ENCODE results near the gene EMC6. TPM values are rescaled to one million over a fixed set of nuclear protein-coding genes. Genes with fewer than 3 reads are reported as not detected.
"Not testable (repeated sequence)": the region's sequence is repeated elsewhere in the genome, so short reads cannot be mapped to it uniquely, and the experiment has no call there.

The EMC6 gene
- total and polyA plus RNA-seq, 8 donors: 15.9 to 37.6 (median 23.0) TPM

GRCh38 chr17:3697103-3697476 lies 28.5 kb downstream of the EMC6 start:
- no peak for TF ChIP-seq CTCF (IDR thresholded peaks at IDR 0.05)
- no peak for DNase-seq
- H3K27me3 ChIP-seq: peaks cover 30 to 59% of the 10 kb centered on the region in 2 donors
- H3K9me3 ChIP-seq: peaks cover 0 to 1% of the 10 kb centered on the region in 2 donors
- no peak overlapping the region for H3K27ac ChIP-seq
- no peaks in the 10 kb centered on the region for H3K36me3 ChIP-seq
- no peak for ATAC-seq
- H3K4me1 ChIP-seq: peaks cover 4 to 18% of the 10 kb centered on the region in 2 donors
- intact Hi-C loops (cut with DNase I): no loop called here
- H3K4me3 ChIP-seq: no peak overlapping the region

- peaks cover 4 to 18% of the 10 kb centered on the region in 2 donors for H3K4me1 ChIP-seq
- no peaks in the 10 kb centered on the region for H3K36me3 ChIP-seq
- no peak for TF ChIP-seq CTCF (IDR thresholded peaks at IDR 0.05)
- intact Hi-C loops (cut with DNase I): no loop called here
- H3K4me3 ChIP-seq: no peak overlapping the region
- DNase-seq (no peak), ATAC-seq (no peak)
- H3K27me3 ChIP-seq: peaks cover 30 to 50% of the 10 kb centered on the region in 2 donors
- no peak overlapping the region for H3K27ac ChIP-seq
- H3K9me3 ChIP-seq: peaks cover 0 to 1% of the 10 kb centered on the region in 2 donors
Measured at GRCh38 chr17:3698139-3698538, 29.5 kb downstream of the EMC6 start.

- H3K4me1 ChIP-seq: peaks cover 4 to 14% of the 10 kb centered on the region in 2 donors
- H3K27ac ChIP-seq: no peak overlapping the region
- TF ChIP-seq CTCF (IDR thresholded peaks at IDR 0.05): no peak
- ATAC-seq (no peak), DNase-seq (no peak)
- peaks cover 23 to 32% of the 10 kb centered on the region in 2 donors for H3K27me3 ChIP-seq
- peaks cover 0 to 1% of the 10 kb centered on the region in 2 donors for H3K9me3 ChIP-seq
- intact Hi-C loops (cut with DNase I): no loop called here
- no peak overlapping the region for H3K4me3 ChIP-seq
- no peaks in the 10 kb centered on the region for H3K36me3 ChIP-seq
Measured at GRCh38 chr17:3699951-3700350, 31.3 kb downstream of the EMC6 start.

GRCh38 chr17:3702041-3702539 lies 33.5 kb downstream of the EMC6 start:
- H3K4me3 ChIP-seq; ATAC-seq; H3K4me1 ChIP-seq; DNase-seq; intact Hi-C loops (cut with DNase I); H3K27ac ChIP-seq; H3K36me3 ChIP-seq; H3K9me3 ChIP-seq: not testable (repeated sequence)
- H3K27me3 ChIP-seq: peaks cover 2 to 11% of the 10 kb centered on the region in 2 donors

- ATAC-seq: no peak
Measured at GRCh38 chr17:3704931-3705717, 36.5 kb downstream of the EMC6 start.

GRCh38 chr17:3705718-3705984 lies 37.0 kb downstream of the EMC6 start:
- H3K36me3 ChIP-seq; H3K9me3 ChIP-seq; intact Hi-C loops (cut with DNase I); DNase-seq; H3K4me1 ChIP-seq; H3K27ac ChIP-seq; H3K4me3 ChIP-seq; H3K27me3 ChIP-seq; ATAC-seq: not testable (repeated sequence)

More at GRCh38 chr17:3704931-3705717, 36.5 kb downstream of the EMC6 start:
- H3K4me3 ChIP-seq: no peak overlapping the region
- no peak for TF ChIP-seq CTCF (IDR thresholded peaks at IDR 0.05)
- no peaks in the 10 kb centered on the region for H3K4me1 ChIP-seq
- no peaks in the 10 kb centered on the region for H3K36me3 ChIP-seq
- intact Hi-C loops (cut with DNase I): no loop called here
- DNase-seq: no peak
- no peaks in the 10 kb centered on the region for H3K27me3 ChIP-seq
- H3K9me3 ChIP-seq: no peaks in the 10 kb centered on the region
- no peak overlapping the region for H3K27ac ChIP-seq

Data from left lung (tissue), 10 donors.